ENCODE measurements around the gene PMFBP1. TPM values are rescaled to one million over a fixed set of nuclear protein-coding genes. Genes with fewer than 3 reads are reported as not detected.

Gene PMFBP1
- total and polyA plus RNA-seq, 7 donors = 0.16 to 0.72 (median 0.37) TPM; not detected in 2

GRCh38 chr16:72169708-72170107 is 2.2 kb downstream of the PMFBP1 start:
- ATAC-seq (no peak), DNase-seq (no peak)
- H3K36me3 ChIP-seq (ENCODE audit: insufficient read depth in 1 of 2, low read depth in 1 of 2) = no peaks in the 10 kb centered on the region
- H3K4me3 ChIP-seq = no peak overlapping the region
- no peaks in the 10 kb centered on the region for H3K9me3 ChIP-seq
- intact Hi-C loops (cut with DNase I) = no loop called here
- no peak for TF ChIP-seq CTCF (IDR thresholded peaks at IDR 0.05)
- H3K4me1 ChIP-seq = no peaks in the 10 kb centered on the region
- H3K27ac ChIP-seq = no peak overlapping the region
- H3K27me3 ChIP-seq (ENCODE audit: insufficient read depth in 3 of 3, low read length in 2 of 3) = no peaks in the 10 kb centered on the region
- 50 to 56% (median 51%) methylated on average over 1 of the region's 1 CpG for WGBS, 3 donors

- Histone ChIP-seq H3K27ac (no peak overlapping the region), H3K9me3 (no peaks in the 10 kb centered on the region), H3K4me3 (no peak overlapping the region), H3K27me3 (ENCODE audit: insufficient read depth in 3 of 3, low read length in 2 of 3) (no peaks in the 10 kb centered on the region), H3K4me1 (no peaks in the 10 kb centered on the region), H3K36me3 (ENCODE audit: insufficient read depth in 1 of 2, low read depth in 1 of 2) (no peaks in the 10 kb centered on the region)
- no peak for TF ChIP-seq CTCF (IDR thresholded peaks at IDR 0.05)
- intact Hi-C loops (cut with DNase I) = no loop called here
- DNase-seq = no peak
- no peak for ATAC-seq
- 82 to 89% (median 83%) methylated on average over 2 of the region's 2 CpGs for WGBS, 3 donors
Observed at GRCh38 chr16:72168365-72168764, 3.6 kb downstream of the PMFBP1 start.

- 59 to 66% (median 64%) methylated on average over 6 of the region's 6 CpGs for WGBS, 3 donors
Observed at GRCh38 chr16:72166954-72167561, 4.9 kb downstream of the PMFBP1 start.

GRCh38 chr16:72166151-72166550 is 5.8 kb downstream of the PMFBP1 start:
- Histone ChIP-seq H3K9me3 (no peaks in the 10 kb centered on the region), H3K4me3 (no peak overlapping the region), H3K4me1 (no peaks in the 10 kb centered on the region), H3K36me3 (ENCODE audit: insufficient read depth in 1 of 2, low read depth in 1 of 2) (no peaks in the 10 kb centered on the region), H3K27ac (no peak overlapping the region), H3K27me3 (ENCODE audit: insufficient read depth in 3 of 3, low read length in 2 of 3) (no peaks in the 10 kb centered on the region)
- DNase-seq (no peak), ATAC-seq (no peak)
- 83 to 85% (median 84%) methylated on average over 2 of the region's 2 CpGs for WGBS, 3 donors
- intact Hi-C loops (cut with DNase I) = no loop called here
- TF ChIP-seq CTCF (IDR thresholded peaks at IDR 0.05) = no peak

More at GRCh38 chr16:72166954-72167561, 4.9 kb downstream of the PMFBP1 start:
- Histone ChIP-seq H3K36me3 (ENCODE audit: insufficient read depth in 1 of 2, low read depth in 1 of 2) (no peaks in the 10 kb centered on the region), H3K4me3 (no peak overlapping the region), H3K9me3 (no peaks in the 10 kb centered on the region), H3K27ac (no peak overlapping the region), H3K4me1 (no peaks in the 10 kb centered on the region), H3K27me3 (ENCODE audit: insufficient read depth in 3 of 3, low read length in 2 of 3) (no peaks in the 10 kb centered on the region)
- no peak for ATAC-seq
- DNase-seq = no peak
- no peak for TF ChIP-seq CTCF (IDR thresholded peaks at IDR 0.05)
- intact Hi-C loops (cut with DNase I) = no loop called here

- ATAC-seq = no peak
- H3K36me3 ChIP-seq (ENCODE audit: insufficient read depth in 1 of 2, low read depth in 1 of 2) = no peaks in the 10 kb centered on the region
Observed at GRCh38 chr16:72164691-72165090, 7.3 kb downstream of the PMFBP1 start.

More at GRCh38 chr16:72164691-72165090, 7.3 kb downstream of the PMFBP1 start:
- 56 to 76% (median 65%) methylated on average over 5 of the region's 5 CpGs for WGBS, 3 donors
- no peak for DNase-seq
- no peaks in the 10 kb centered on the region for H3K4me1 ChIP-seq
- no peak for TF ChIP-seq CTCF (IDR thresholded peaks at IDR 0.05)
- no peak overlapping the region for H3K4me3 ChIP-seq
- no peaks in the 10 kb centered on the region for H3K27me3 ChIP-seq (ENCODE audit: insufficient read depth in 3 of 3, low read length in 2 of 3)
- intact Hi-C loops (cut with DNase I) = no loop called here
- no peak overlapping the region for H3K27ac ChIP-seq
- no peaks in the 10 kb centered on the region for H3K9me3 ChIP-seq

Data from psoas muscle (tissue), 8 donors.